ENCODE data around the gene JAZF1.

DNA sequence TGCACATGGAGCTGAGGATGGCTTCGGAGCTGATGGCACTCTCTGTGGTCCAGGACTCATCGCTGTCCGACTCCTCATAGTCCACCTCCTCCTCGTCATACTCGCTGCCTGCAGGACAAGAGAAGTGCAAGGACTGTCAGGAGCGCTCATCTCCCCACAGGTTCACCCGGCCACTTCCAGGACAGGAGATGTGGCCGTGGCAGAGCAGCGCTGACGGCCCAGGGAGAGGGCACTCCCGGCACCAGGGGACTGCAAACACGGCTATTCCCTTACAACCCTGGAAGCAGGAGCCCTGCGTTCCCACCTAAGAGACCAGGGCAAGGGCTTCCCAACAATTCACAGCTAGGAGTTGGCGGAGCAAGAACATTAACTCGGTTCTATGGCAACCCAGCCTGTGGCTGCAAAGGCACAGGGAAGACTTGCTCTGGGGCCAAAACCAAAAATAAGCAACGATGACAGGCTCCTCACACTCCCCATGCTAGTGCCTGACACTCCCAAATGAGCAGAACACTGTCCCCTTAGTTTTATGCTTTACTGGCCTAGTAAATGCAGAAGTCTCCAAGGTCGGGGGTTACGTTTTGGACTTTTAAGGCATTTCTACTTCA, 339.7 kb downstream of the JAZF1 start:
- TF ChIP-seq, protein P1, sequence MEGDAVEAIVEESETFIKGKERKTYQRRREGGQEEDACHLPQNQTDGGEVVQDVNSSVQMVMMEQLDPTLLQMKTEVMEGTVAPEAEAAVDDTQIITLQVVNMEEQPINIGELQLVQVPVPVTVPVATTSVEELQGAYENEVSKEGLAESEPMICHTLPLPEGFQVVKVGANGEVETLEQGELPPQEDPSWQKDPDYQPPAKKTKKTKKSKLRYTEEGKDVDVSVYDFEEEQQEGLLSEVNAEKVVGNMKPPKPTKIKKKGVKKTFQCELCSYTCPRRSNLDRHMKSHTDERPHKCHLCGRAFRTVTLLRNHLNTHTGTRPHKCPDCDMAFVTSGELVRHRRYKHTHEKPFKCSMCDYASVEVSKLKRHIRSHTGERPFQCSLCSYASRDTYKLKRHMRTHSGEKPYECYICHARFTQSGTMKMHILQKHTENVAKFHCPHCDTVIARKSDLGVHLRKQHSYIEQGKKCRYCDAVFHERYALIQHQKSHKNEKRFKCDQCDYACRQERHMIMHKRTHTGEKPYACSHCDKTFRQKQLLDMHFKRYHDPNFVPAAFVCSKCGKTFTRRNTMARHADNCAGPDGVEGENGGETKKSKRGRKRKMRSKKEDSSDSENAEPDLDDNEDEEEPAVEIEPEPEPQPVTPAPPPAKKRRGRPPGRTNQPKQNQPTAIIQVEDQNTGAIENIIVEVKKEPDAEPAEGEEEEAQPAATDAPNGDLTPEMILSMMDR (conservative IDR thresholded peaks at IDR 0.05 in 1 of 2, IDR thresholded peaks at IDR 0.05 in 1 of 2; ENCODE audit: extremely low read depth in 1 of 2, insufficient read depth in 1 of 2, low read depth in 1 of 2, low read length in 2 of 2): no peak
- no peak for TF ChIP-seq EZH2 (IDR thresholded peaks at IDR 0.05; ENCODE audit: borderline replicate concordance, low read length)

Measured in mammary epithelial cell (primary cell).